NCI-H2029 treated with DMSO at 0.1 percent for 48 hours (cell line): Measurements from ENCODE around the gene UQCC2.

Experiments used
- DNase-seq: peaks from one replicate; lab custom pipeline; 2025; lab: John Stamatoyannopoulos, UW

The UQCC2 gene

GRCh38 chr6:33690766-33691165 is 20.7 kb downstream of the UQCC2 start:
- no peak for DNase-seq

GRCh38 chr6:33689879-33690278 is 21.6 kb downstream of the UQCC2 start:
- no peak for DNase-seq

GRCh38 chr6:33689148-33689494 is 22.4 kb downstream of the UQCC2 start:
- DNase-seq: no peak

GRCh38 chr6:33688451-33689147 is 22.9 kb downstream of the UQCC2 start:
- no peak for DNase-seq

- DNase-seq: no peak
Measured at GRCh38 chr6:33688006-33688405, 23.5 kb downstream of the UQCC2 start.

- no peak for DNase-seq
Measured at GRCh38 chr6:33686981-33687975, 24.2 kb downstream of the UQCC2 start.

GRCh38 chr6:33686225-33686924 is 25.1 kb downstream of the UQCC2 start:
- no peak for DNase-seq

GRCh38 chr6:33685411-33686224 is 25.9 kb downstream of the UQCC2 start:
- DNase-seq: no peak

- no peak for DNase-seq
Measured at GRCh38 chr6:33684983-33685382, 26.5 kb downstream of the UQCC2 start.

- no peak for DNase-seq
Measured at GRCh38 chr6:33684428-33684896, 27.0 kb downstream of the UQCC2 start.

GRCh38 chr6:33683576-33684427 is 27.7 kb downstream of the UQCC2 start:
- no peak for DNase-seq

GRCh38 chr6:33683051-33683571 is 28.4 kb downstream of the UQCC2 start:
- DNase-seq: no peak

- no peak for DNase-seq
Measured at GRCh38 chr6:33682341-33682740, 29.2 kb downstream of the UQCC2 start.

GRCh38 chr6:33679761-33680160 is 31.7 kb downstream of the UQCC2 start:
- DNase-seq: no peak

GRCh38 chr6:33678932-33679490 is 32.5 kb downstream of the UQCC2 start:
- no peak for DNase-seq

- no peak for DNase-seq
Measured at GRCh38 chr6:33678233-33678931, 33.1 kb downstream of the UQCC2 start.

- DNase-seq: no peak
Measured at GRCh38 chr6:33677689-33678088, 33.8 kb downstream of the UQCC2 start.

GRCh38 chr6:33677143-33677660 is 34.3 kb downstream of the UQCC2 start:
- DNase-seq: no peak
